HPDE6-E6E7 (cell line): ENCODE data around the gene FGF18.

Experiments used
- DNase-seq: peaks from one replicate; pipeline ENCODE4 v3.0.0; 2011; ENCODE audit warnings: missing footprints; ENCODE audit errors: extremely low spot score

The FGF18 gene

DNA sequence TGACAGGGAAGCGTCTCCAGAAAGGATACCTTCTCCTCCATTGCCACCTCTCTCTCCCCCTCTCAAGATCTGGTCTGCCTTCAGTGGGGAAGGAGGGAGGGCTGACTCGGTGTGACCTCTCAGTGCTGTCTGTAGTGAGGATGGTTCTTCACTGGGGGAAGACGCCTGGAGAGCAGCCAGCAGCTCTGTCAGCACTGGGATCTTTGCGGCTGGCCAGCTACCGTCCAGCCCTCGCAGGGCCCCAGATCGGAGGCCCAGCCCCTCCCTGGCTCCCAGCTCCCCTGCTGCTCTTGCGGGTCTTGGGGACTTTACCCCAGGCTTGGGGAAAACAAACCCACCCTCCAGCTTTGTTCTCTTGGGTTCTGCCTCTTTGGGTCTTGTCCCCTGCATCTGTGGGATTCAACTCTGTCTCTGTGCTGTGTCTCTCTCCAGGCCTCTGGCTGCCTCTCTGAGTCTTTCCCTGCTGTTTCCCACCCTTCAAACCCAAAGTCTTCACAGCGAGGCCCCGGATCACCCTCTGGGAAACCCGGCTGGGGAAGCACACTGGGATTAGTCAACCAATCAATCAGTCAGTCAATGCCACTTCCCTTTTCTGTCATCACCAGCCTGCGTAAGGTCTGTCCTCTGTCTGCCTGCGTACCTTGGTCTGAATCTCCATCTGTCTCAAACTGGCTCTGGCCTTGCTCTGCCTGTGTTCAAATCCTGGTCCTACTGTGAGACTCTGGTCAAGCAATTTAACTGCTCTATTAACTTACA is 23.0 kb downstream of the FGF18 start:
- no peak for DNase-seq

DNA sequence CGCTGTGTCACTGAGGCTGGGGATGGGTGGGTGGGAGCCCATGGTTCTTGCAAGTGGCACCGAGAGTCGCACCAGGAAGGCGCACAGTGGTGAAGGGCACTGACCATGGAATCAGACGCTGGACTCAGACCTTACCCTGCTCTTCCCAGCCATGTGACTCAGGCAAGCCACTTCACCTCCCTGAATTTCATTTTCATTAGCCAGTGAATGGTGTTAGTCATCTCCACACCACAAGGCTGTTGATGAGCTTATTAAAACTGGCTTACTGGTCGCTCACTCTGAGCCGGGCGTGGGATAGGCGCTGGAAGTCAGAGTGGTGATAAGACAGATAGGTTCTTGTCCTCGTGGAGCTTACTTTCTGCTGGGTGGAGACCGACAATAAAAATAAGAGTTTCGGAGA is 25.1 kb downstream of the FGF18 start:
- peak; percentile 29 for DNase-seq

DNA sequence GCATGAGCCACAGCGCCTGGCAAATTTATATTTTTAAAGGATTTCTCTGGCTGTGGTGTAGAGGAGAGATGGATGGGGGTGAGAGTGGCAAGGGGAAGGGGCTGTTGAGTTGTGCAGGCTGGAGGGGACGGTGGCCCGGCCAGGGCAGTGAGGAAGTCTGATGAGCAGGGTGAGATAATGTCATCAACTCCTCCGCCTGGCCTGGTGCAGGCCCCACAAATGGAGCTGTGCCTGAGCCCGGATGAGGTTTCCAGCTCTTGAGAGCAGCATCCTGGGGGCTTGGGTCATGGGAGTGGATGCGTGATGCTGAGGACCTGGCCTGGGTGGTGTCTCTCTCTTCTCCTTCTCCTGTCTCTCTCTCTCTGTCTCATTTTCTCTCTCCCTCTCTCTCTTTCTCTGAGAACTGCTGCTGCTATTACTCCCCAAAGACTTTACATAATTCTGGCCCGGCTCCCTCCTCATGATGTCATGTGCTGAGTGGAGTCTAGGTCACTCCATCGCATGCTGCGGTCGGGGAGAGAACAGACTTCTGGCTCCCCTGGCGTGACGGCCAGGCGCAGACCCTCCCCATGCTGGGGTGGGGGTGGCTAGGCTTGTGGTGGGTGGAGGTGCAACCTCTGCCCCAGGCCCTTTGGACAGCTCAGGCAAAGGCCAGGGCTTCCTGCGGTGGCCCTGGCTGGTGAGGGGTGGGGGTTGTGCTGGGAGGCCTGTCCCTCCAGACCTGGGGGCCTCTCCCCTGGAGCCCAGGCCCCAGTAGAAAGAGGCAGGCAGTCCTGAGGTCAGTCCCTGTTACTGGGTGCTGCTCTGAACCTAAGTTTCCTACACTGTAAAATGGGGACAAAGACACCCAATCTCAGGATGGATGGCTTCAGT is 26.4 kb downstream of the FGF18 start:
- DNase-seq = no peak

DNA sequence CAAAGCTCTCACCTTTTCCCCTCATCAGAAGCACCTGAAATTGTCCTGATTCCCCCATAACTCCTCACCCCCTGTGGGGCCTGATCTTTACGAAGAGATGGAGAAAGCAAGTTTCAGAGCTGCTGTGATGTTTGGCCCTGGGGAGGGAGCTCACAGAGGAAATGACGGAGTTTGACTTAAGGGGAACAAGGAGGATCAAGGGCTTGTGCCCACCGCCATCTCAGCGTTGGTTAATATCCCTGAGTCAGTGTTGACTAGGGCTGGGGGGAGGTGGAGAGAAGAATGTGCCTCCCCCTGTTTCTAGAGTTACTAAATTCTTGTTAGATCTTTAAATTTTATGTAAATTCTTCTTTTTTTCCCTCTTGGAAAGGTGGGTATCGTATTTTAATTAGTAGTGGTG is 27.8 kb downstream of the FGF18 start:
- no peak for DNase-seq

DNA sequence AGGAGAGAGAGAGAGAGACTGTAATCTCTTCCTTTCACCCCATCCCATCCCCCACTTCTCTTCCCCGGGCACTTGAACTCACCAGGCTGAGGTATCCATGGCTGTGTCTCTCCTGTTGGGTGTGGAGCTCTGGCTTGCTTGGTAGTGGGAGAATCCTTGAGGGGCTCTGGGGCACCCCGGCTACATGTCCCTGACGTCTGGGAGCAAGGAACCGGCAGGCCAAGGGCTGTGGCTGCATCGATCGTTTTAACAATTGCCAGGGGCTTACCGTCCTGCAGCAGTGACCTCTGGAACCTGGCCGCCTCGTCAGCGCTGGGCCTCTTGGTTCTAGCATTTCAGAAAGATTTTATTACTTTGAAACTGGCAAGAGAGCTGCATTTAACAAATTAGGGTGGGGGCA is 30.0 kb downstream of the FGF18 start:
- DNase-seq = no peak

DNA sequence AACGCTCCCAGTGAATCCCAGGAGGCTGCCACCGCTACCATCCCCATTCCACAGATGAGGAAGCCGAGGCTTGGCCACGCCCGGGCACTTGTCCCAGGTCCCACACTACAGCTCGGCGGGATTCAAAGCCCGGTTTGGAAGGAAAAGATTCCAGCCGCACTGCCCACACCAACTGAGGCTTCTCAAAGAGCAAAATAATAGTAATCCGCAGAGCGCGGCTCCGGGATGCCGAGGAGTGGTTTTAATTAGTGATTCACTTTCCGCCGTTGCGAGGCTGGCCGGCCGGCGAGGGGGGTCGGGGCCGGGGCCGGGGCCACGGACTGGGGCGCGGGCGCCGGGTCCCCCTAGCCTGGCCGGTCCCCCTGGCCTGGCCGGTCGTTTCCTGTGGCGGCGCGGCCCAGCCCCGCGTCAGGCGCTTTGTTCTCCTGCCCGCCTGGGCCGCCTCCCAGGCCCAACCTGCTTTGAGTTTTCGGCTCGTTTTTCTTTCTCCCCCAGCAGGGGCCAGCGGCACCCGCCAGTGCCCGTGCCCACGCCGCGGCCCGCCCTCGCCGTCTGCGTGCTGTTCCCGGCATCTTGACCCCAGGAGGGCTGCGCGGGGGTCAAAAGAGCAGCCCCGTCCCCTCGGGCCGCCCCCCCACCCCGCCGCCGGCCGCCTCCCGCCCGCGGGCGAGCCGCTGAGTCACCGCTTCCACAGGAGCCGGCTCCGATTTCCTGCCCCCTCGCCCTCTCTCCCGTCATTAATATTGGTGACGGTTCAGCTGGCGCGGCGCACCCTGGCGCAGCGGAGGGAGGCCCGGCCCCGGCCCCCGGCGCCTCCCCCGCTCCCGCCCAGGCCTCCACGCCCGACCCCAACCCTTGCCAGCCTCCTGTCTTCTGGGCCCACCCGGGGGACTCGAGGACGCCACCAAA is 31.2 kb downstream of the FGF18 start:
- DNase-seq = peak; percentile 63

DNA sequence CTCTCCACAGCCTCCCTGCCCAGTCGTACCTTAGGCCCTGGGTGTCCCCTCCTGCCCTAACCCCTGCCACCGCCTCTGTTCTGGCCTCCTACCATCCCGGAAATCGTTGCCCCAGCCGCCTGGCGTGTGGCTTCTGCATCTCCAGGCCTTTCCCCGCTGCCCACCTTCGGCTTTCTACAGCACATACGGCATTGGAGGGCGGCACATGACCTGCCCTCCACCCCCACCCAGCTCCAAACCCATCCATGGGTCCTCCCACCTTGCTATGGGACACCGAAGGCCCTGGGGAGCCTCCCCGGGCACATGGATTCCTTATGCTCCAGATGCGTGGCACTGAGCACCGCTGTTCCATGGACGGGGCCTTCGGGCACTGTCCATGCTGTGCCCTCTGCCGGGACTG is 32.0 kb downstream of the FGF18 start:
- DNase-seq = no peak

DNA sequence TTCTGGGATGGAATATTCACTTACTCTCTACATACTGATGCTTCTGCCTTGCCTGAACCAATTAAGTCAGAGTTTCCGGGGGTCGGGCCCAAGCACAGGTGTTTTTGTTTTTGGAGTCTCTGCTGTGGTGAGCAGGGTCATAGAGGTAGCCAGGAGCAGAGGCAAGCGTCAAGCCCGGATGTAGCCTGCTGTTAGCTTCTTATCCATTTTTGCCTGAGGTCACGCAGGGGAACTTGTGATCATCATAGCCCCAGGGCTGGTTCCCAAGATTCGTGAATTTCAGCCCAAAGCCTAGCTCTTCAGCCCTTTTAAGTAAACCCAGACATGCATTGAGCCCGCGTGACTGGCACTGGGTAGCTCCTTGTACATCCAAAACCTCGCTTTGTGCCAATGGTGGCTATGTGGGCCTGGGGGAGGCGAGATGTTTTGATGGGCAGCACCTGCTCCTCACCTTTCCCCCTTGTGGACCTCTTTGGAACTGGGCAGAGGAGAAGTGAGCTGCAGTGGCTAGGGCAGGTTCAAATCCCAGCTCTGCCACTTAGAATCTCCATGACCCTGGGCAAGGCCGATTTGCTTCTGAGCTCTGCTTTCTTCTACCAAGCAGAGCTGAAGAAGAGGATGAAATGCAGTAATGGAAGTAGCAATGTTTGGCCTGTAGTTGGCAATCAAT is 33.7 kb downstream of the FGF18 start:
- no peak for DNase-seq

DNA sequence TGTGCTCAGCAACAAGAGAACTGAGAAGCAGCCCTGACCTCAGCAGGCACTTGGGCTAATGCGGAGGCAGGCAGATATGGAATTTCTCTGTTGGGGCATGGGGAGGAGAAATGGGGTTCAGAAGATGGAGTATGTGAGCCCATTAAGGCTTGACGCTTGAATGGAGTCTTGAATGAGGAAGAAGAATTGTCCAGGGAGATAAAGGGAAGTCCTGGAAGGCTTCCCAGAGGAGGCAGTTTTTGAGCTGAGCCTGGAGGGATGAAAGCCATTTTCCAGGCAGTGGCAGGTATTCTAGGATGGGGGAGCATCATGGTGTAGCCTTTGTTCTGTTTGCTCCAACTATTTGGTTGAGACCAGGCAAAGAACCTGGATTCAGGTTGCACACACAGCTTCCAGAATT is 34.5 kb downstream of the FGF18 start:
- no peak for DNase-seq

DNA sequence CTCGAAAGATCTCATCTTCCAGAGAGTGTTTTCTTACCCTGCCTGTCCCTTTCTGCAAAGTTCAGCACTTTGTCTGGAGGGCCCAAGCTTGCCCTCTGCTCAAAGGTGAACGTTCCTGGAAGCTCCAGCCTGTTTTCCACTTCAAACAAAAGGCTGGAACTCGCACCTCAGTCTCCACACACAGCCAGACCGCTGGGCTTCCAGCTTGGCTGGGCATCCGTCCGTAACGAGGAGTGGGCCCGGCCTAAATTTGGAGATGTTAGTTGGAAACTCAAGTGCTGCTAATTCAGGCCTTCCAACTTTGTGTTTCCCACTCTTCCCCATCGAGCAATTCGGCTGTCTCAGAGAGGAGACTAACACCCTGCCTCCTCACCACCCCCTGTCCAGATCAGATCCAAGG is 35.1 kb downstream of the FGF18 start:
- no peak for DNase-seq

DNA sequence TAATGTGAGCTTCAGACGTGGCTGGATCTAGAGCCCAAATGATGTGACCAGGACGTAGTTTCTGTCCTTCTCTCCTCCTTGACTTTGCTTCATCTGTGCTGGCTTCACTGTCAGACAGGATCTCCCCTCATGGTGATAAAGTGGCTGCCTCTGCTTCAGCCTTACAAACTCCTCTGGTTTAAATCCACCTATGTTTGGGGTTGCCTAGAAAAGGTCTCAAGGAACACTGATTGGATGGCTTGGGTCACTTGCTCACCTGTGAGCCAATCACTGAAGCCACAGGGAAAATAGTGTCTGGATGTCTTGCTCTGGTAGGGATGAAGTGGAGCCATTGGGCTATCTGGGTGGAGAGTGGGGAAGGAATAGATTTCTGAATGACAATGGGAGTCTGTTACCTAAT is 36.1 kb downstream of the FGF18 start:
- no peak for DNase-seq

DNA sequence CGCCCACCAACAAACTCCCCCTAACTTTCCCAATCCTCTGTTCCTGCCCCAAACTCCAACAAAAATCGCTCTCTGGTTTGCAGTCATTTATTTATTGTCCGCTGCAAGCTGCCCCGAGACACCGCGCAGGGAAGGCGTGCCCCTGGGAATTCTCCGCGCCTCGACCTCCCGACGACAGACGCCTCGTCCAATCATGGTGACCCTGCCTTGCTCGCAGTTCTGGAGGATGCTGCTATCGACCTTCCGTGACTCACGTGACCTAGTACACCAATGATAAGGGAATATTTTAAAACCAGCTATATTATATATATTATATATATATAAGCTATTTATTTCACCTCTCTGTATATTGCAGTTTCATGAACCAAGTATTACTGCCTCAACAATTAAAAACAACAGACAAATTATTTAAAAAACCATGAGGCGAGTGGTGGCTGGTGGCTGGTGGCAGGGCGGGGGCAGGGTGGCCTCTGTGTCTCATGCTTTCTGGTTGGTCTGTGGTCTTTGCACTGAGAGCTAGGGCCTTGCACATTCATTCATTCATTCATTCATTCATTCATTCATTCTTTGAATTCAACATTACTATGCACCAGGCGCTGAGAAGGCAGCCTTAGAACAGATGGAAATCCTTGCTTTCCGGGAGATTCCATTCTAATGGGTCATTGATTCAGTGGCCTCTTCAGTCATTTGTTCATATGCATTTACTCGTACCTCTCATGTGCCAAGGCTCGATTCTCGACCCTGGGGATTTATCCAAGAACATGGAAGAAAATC is 37.9 kb downstream of the FGF18 start:
- DNase-seq = no peak

DNA sequence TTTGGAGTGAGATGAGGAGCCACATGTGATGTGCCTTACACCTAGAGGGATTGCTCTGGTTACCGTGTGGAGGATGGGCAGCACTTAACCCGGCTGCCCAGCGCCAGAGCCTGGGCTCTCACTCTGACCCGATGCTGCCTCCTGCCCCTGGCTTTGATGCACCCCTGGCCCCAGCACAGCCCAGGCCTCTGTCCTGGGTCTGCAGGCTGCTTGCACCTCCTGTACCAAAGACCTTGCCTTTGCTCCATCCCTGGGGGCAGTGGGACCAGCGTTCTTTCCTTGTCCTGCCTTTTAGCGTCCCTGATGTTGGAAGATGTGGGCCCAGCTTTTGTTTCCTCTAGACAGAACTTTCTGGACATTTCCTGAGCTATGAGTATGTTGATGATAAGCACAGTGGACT is 40.4 kb downstream of the FGF18 start:
- DNase-seq = no peak

DNA sequence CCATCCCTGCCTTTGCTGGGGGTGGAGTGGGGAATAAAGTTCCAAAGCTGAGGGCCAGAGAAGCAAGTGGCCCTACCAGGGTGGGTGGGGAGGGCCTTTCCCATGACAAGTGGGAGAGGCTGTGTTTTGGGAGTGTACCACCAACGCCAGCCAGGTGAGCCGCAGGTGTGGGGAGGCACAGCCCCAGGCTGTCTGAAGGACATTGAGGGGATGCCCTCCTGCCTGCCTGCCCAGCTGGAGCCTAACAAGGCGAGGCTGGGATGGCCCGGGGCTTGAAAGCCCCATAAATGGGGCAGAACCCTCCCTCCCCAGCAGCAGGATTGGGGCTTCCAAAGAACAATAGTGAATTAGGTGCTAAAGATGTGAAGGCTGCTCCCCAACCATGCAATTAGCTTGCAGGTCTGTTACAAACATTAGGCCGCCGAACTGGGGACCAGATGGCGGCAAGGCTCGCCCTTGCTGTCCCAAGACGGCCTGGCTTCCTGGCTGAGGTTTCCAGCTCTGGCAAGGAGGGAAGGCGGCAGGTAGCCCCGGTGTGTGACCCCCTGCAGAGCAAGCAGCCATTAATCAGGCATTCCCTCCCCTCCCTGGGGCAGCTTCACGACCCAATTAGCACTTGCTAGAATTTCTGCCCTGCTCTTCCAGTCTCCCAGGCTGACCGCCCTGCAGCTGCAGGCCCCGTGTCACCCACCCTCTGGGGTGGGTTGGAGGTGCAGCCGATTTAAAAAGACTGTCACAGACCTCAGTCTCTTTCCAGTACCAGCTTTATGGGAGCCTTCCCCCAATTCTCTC is 42.9 kb downstream of the FGF18 start:
- DNase-seq = no peak

DNA sequence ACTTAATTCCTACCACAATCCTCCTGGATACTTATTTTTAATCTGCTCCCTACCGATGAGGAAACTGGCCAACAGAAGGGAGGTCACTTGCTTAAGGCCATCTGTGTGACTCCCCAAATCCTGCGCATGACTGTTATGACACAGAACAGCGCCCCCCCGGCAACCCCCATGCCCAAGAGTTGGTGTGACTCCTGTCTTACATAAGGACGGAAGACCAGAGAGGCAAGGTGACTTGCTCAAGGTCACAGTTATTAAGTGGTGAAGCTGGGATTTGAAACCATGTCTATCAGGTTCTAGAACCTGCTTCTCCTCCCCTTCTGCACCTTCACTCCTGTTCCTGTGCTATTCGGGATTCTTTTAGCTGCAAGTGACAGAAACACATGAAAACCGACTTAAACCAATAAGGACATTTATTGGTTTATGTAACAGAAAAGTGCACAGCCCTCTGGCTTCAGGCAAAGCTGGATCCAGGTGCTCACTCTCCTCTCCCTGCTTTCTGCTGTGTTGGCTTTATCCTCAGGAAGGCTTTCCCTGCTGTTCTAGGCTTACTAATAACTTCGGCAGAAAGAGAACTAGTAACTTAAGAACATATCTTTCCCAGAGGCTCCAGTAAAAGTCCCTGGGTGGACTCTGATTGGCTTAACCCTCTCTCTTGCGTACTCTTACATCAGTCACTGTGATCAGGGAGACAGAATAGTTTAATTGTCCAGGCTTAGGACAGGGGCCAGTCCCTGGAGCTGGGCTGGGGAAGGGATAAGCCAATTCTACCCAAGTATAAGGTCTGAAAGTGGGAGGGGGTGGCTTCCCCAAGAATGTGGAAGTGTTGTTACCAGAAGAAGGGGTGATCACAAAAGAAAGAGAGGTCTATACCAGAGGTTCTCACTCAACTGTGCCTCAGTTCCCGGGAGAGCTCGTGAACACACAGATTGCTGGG is 43.7 kb downstream of the FGF18 start:
- no peak for DNase-seq

DNA sequence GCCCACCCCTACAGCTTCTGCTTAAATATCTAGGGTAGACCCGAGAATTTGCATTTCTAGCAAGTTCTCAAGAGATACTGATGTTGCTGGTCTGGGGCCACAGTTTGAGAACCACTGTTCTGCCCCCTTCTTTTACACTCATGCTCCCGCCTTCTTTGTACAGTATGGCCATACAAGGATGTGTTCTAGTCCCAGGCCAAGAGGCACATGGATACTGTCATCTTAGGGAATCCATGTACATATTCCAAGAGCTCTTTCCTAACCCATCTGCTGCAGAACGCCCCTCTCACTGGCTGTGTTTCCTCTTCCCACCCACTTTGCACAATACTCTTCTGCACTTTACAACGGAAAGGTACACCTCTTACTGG is 44.4 kb downstream of the FGF18 start:
- no peak for DNase-seq

DNA sequence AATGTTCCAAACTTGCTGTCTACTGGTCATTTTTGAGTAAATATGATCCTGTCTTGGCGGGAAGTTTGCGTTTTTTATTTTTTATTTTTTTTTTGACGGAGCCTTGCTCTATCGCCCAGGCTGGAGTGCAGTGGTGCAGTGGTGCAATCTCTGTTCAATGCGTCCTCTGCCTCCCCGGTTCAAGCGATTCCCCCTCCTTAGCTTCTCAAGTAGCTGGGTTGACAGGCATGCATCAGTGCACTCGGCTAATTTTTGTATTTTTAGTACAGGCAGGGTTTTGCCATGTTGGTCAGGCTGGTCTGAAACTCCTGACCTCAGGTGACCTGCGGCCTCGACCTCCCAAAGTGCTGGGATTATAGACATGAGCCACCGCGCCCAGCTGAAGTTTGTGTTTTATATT is 45.4 kb downstream of the FGF18 start:
- no peak for DNase-seq

DNA sequence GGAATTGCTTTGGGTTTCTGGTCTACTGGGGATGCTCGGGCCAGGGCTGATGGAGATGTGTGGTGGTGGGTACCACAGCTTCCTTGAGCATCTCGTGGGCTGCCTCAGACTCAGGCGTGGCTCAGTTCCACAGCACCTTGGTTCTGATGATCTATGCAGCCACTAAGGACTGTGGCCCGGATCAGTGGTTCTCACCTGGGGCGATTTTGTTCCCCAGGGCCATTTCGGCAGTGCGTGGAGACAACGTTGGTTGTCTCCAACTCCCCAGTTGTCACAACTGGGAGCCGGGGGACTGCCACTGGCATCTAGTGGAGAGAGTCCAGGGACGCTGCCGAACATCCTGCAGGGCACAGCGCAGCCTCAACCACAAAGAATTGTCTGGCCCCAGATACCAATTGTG is 47.7 kb downstream of the FGF18 start:
- DNase-seq = no peak

DNA sequence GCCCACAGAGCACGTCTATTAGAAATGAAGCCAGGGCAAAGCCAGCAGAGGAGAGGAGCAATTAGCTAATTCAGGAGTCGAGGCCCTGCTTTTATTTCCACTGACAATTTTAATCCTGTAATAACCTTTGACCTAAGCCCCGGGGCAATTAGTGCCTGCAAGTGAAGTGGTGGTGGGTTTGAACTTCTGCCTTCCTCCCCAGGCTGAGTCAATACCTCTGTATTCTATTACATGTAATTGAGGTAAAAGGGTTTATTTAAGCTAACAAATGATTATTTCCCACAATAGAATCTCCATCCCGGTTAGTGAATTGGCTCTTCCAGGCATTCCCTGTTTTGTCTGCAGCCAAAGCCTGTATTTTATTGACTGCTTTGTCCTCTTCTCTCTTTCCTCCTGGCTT is 49.9 kb downstream of the FGF18 start:
- no peak for DNase-seq
